Neural cell (in vitro differentiated cells): ENCODE data around the gene DZIP1L. TPM values are rescaled to one million over a fixed set of nuclear protein-coding genes. Genes with fewer than 3 reads are reported as not detected.

Source experiments
- H2AFZ ChIP-seq: fragments of 200-600, 300-800 bp; sonication (generic), shearing (Covaris generic); 2 replicates; pipeline ENCODE4 v1.6.0; 2014; ENCODE audit warnings: low read depth, mild to moderate bottlenecking, antibody characterized with exemption, low read length, moderate library complexity
- H3F3A ChIP-seq: fragments of 200-600 bp; shearing (Covaris generic); 2 replicates; pipeline ENCODE4 v1.6.1; 2016; ENCODE audit warnings: mild to moderate bottlenecking, moderate library complexity, mixed read lengths, antibody characterized with exemption, low read length; ENCODE audit not compliant: insufficient read depth, poor library complexity, severe bottlenecking
- H3K27ac ChIP-seq: fragments of 200-600, 300-800 bp; sonication (generic), shearing (Covaris generic); 2 replicates; pipeline ENCODE4 v1.5.1; 2014; ENCODE audit warnings: mild to moderate bottlenecking, low read length, moderate library complexity
- H3K27me3 ChIP-seq: fragments of 300-800, 200-600 bp; sonication (generic), shearing (Covaris generic); 2 replicates; pipeline ENCODE4 v1.6.0; 2014; ENCODE audit warnings: mild to moderate bottlenecking, low read depth, low read length, moderate library complexity; ENCODE audit not compliant: insufficient read depth
- H3K36me3 ChIP-seq: fragments of 300-800, 200-600 bp; sonication (generic), shearing (Covaris generic); 2 replicates; pipeline ENCODE4 v1.5.1; 2014; ENCODE audit warnings: mild to moderate bottlenecking, antibody characterized with exemption, low read length, moderate library complexity; ENCODE audit not compliant: insufficient read depth
- H3K4me2 ChIP-seq: fragments of 300-800, 200-600 bp; sonication (generic), shearing (Covaris generic); 2 replicates; pipeline ENCODE4 v1.6.0; 2014; ENCODE audit warnings: mild to moderate bottlenecking, low read length
- H3K4me3 ChIP-seq: fragments of 300-800, 200-600 bp; sonication (generic), shearing (Covaris generic); 2 replicates; pipeline ENCODE4 v1.5.1; 2014; ENCODE audit warnings: mild to moderate bottlenecking, low read length, moderate library complexity
- H3K79me2 ChIP-seq: fragments of 200-600 bp; shearing (Covaris generic); replicated peaks from 2 replicates; pipeline ENCODE4 v1.6.0; 2014; ENCODE audit warnings: mild to moderate bottlenecking, low read length, moderate library complexity; ENCODE audit not compliant: insufficient read depth
- H3K9ac ChIP-seq: fragments of 300-800, 200-600 bp; sonication (generic), shearing (Covaris generic); 2 replicates; pipeline ENCODE4 v1.6.1; 2016; ENCODE audit warnings: mild to moderate bottlenecking, low read length, mixed read lengths
- H3K9me2 ChIP-seq: fragments of 200-600 bp; shearing (Covaris generic); 2 replicates; pipeline ENCODE4 v1.6.1; 2016; ENCODE audit warnings: mild to moderate bottlenecking, low read length, mixed read lengths; ENCODE audit not compliant: insufficient read depth
- H3K9me3 ChIP-seq: fragments of 200-600, 300-800 bp; sonication (generic), shearing (Covaris generic); 2 replicates; pipeline ENCODE4 v1.6.1; 2016; ENCODE audit warnings: mild to moderate bottlenecking, mixed run types, low read length, moderate library complexity, mixed read lengths
- H4K20me1 ChIP-seq: fragments of 200-600 bp; shearing (Covaris generic); 2 replicates; pipeline ENCODE4 v1.6.1; 2016; ENCODE audit warnings: mild to moderate bottlenecking, mixed run types; ENCODE audit not compliant: insufficient read depth
- EP300 ChIP-seq: fragments of 450-650 bp; conservative IDR thresholded peaks from 2 replicates; pipeline ENCODE4 v1.6.1; 2014; ENCODE audit warnings: antibody characterized with exemption, mild to moderate bottlenecking, moderate library complexity; ENCODE audit not compliant: poor library complexity, severe bottlenecking
- EZH2 ChIP-seq: fragments of 200-600, 300-800 bp; shearing (Covaris generic), sonication (generic); IDR thresholded peaks from 2 replicates; pipeline ENCODE4 v1.6.1; 2014; ENCODE audit warnings: antibody characterized with exemption, low read length, borderline replicate concordance, mild to moderate bottlenecking; ENCODE audit not compliant: insufficient read depth, poor library complexity, severe bottlenecking
- MXI1 ChIP-seq: fragments of 450-650 bp; conservative IDR thresholded peaks from 2 replicates; pipeline ENCODE4 v1.6.1; 2014; ENCODE audit warnings: antibody characterized with exemption, mild to moderate bottlenecking; ENCODE audit not compliant: poor library complexity, severe bottlenecking
- POLR2AphosphoS5 ChIP-seq: IDR thresholded peaks from 2 replicates; pipeline ENCODE4 v1.6.1; 2012
- RAD21 ChIP-seq: fragments of 450-650 bp; conservative IDR thresholded peaks from 2 replicates; pipeline ENCODE4 v1.6.1; 2014; ENCODE audit warnings: antibody characterized with exemption, mild to moderate bottlenecking, moderate library complexity
- SMC3 ChIP-seq: fragments of 450-650 bp; conservative IDR thresholded peaks from 2 replicates; pipeline ENCODE4 v1.6.1; 2014; ENCODE audit warnings: antibody characterized with exemption, mild to moderate bottlenecking, moderate library complexity; ENCODE audit not compliant: poor library complexity
- TAF1 ChIP-seq: IDR thresholded peaks from 2 replicates; pipeline ENCODE4 v1.6.1; 2012; ENCODE audit warnings: low read depth
- polyA plus RNA-seq: library from polyadenylated mRNA; depleted of rRNA; stranded (reverse); fragments of >200 nt; gene quantifications from 2 replicates; pipeline ENCODE4 v1.2.3, GENCODE V29; 2014
- TF ChIP-seq, protein P1 (sequence below): IDR thresholded peaks from 2 replicates; pipeline ENCODE4 v1.6.1; 2012; ENCODE audit warnings: borderline replicate concordance
- TF ChIP-seq, protein P2 (sequence below): fragments of 450-650 bp; IDR thresholded peaks from 2 replicates; pipeline ENCODE4 v1.5.1; 2014; ENCODE audit warnings: antibody characterized with exemption, mild to moderate bottlenecking, moderate library complexity; ENCODE audit not compliant: poor library complexity, severe bottlenecking

Gene DZIP1L
- polyA plus RNA-seq, 1 donor from 2014 or later, result 1.7 TPM

DNA sequence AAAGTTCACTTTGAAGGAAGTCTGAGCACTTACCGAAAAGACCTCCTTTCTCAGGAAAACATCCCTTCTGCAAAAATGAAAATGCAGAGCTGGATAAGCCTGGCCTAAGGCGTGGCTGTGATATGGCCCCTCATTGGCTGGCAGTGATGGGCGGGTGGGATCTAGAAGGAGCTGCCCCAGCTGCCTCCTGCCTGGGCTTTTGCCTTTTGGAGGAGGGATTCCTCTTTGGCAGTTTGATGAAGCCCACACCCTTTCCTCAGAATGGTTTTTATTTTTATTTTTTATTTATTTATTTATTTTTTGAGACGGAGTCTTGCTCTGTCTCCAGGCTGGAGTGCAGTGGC lies 4.0 kb upstream of the DZIP1L start:
- H3K4me3 ChIP-seq, result no peak overlapping the region
- no peaks in the 10 kb centered on the region for H4K20me1 ChIP-seq
- H3K9ac ChIP-seq, result no peak overlapping the region
- H3K79me2 ChIP-seq, result peaks cover 3% of the 10 kb centered on the region
- no peaks in the 10 kb centered on the region for H3K9me2 ChIP-seq
- H3F3A ChIP-seq, result no peaks in the 10 kb centered on the region
- no peaks in the 10 kb centered on the region for H3K36me3 ChIP-seq
- no peak for TF ChIP-seq MXI1
- TF ChIP-seq, protein P1, sequence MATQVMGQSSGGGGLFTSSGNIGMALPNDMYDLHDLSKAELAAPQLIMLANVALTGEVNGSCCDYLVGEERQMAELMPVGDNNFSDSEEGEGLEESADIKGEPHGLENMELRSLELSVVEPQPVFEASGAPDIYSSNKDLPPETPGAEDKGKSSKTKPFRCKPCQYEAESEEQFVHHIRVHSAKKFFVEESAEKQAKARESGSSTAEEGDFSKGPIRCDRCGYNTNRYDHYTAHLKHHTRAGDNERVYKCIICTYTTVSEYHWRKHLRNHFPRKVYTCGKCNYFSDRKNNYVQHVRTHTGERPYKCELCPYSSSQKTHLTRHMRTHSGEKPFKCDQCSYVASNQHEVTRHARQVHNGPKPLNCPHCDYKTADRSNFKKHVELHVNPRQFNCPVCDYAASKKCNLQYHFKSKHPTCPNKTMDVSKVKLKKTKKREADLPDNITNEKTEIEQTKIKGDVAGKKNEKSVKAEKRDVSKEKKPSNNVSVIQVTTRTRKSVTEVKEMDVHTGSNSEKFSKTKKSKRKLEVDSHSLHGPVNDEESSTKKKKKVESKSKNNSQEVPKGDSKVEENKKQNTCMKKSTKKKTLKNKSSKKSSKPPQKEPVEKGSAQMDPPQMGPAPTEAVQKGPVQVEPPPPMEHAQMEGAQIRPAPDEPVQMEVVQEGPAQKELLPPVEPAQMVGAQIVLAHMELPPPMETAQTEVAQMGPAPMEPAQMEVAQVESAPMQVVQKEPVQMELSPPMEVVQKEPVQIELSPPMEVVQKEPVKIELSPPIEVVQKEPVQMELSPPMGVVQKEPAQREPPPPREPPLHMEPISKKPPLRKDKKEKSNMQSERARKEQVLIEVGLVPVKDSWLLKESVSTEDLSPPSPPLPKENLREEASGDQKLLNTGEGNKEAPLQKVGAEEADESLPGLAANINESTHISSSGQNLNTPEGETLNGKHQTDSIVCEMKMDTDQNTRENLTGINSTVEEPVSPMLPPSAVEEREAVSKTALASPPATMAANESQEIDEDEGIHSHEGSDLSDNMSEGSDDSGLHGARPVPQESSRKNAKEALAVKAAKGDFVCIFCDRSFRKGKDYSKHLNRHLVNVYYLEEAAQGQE, result no peak
- TF ChIP-seq, protein P2, sequence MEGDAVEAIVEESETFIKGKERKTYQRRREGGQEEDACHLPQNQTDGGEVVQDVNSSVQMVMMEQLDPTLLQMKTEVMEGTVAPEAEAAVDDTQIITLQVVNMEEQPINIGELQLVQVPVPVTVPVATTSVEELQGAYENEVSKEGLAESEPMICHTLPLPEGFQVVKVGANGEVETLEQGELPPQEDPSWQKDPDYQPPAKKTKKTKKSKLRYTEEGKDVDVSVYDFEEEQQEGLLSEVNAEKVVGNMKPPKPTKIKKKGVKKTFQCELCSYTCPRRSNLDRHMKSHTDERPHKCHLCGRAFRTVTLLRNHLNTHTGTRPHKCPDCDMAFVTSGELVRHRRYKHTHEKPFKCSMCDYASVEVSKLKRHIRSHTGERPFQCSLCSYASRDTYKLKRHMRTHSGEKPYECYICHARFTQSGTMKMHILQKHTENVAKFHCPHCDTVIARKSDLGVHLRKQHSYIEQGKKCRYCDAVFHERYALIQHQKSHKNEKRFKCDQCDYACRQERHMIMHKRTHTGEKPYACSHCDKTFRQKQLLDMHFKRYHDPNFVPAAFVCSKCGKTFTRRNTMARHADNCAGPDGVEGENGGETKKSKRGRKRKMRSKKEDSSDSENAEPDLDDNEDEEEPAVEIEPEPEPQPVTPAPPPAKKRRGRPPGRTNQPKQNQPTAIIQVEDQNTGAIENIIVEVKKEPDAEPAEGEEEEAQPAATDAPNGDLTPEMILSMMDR, result no peak
- TF ChIP-seq TAF1, result no peak
- TF ChIP-seq SMC3, result no peak
- TF ChIP-seq POLR2AphosphoS5, result no peak
- no peak for TF ChIP-seq RAD21
- TF ChIP-seq EP300, result no peak
- TF ChIP-seq EZH2, result no peak
- H2AFZ ChIP-seq, result no peak overlapping the region
- no peak overlapping the region for H3K27ac ChIP-seq
- no peaks in the 10 kb centered on the region for H3K9me3 ChIP-seq
- no peaks in the 10 kb centered on the region for H3K27me3 ChIP-seq
- H3K4me2 ChIP-seq, result no peak overlapping the region

DNA sequence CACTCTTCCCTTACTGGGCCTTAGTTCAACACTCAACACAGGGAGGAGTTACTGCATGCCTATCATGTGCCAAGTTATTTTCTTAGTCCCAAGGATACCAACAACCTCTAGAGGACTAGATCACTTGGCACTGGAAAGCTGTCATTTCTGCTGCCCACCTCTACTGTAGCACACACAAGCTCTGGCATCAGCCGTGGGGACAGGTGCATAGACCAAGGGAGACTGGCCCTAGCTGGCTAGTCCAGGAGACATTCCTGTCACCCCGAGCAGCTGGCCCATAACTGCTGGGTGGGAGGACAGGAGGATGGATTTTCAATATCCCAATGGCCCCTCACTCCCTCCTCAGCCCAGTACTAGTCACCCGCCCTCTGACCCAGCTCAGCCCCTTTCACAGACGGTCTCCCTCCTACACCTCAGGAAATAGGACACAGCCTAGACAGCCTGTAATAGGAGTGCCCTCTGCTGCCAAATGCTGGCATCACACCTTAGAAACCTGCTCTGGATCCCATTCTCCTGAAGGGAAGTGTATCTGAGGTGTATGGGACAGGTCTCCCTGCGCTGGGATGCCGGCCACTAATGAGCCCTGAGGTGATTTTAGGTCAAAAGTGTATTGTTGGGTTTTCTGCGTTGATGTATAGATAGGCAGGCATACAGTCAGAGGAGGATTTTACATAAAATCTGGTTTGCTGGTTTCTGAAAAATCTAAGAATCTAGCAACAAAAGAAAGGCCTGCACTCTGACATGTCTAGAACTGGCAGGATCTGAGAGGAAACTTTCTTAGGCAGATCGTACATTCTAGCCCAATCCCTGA lies 3.4 kb upstream of the DZIP1L start:
- no peak overlapping the region for H2AFZ ChIP-seq
- TF ChIP-seq MXI1, result no peak
- TF ChIP-seq POLR2AphosphoS5, result no peak
- no peak for TF ChIP-seq EZH2
- TF ChIP-seq, protein P1, result no peak
- peak; percentile 76 for TF ChIP-seq RAD21
- TF ChIP-seq TAF1, result no peak
- TF ChIP-seq, protein P2, result peak; percentile 84
- peak; percentile 86 for TF ChIP-seq SMC3
- no peak for TF ChIP-seq EP300
- no peaks in the 10 kb centered on the region for H3K9me3 ChIP-seq
- no peaks in the 10 kb centered on the region for H3K36me3 ChIP-seq
- H3K4me3 ChIP-seq, result no peak overlapping the region
- no peak overlapping the region for H3K27ac ChIP-seq
- no peaks in the 10 kb centered on the region for H3K9me2 ChIP-seq
- no peaks in the 10 kb centered on the region for H3F3A ChIP-seq
- H3K27me3 ChIP-seq, result no peaks in the 10 kb centered on the region
- H3K4me2 ChIP-seq, result no peak overlapping the region
- H3K9ac ChIP-seq, result no peak overlapping the region
- H3K79me2 ChIP-seq, result peaks cover 6% of the 10 kb centered on the region
- H4K20me1 ChIP-seq, result no peaks in the 10 kb centered on the region
